Thoracic aorta (tissue), 2 donors: ENCODE results near the gene GASK1A. TPM values are rescaled to one million over a fixed set of nuclear protein-coding genes. Genes with fewer than 3 reads are reported as not detected.
A peak's percentile ranks its signal among the peaks of the same experiment; 100 is the strongest.

Source experiments
- ATAC-seq: fragments of 150-250 bp; one replicate; pipeline ENCODE4 v1.8.0; 2017; ENCODE audit warnings: low read depth; ENCODE audit not compliant: insufficient number of reproducible peaks, low FRiP score
- DNase-seq: peaks from one replicate; pipeline ENCODE4 v3.0.0-alpha.2; 2020; ENCODE audit warnings: low spot score
- H3K27ac ChIP-seq, 2 donors: fragments of 200-600 bp; sonication (generic); 1 replicate in 1 of 2; 2 replicates in 1 of 2; pipeline ENCODE4 v1.5.1; 2016; ENCODE audit warnings: mild to moderate bottlenecking in 2 of 2, moderate library complexity in 2 of 2
- H3K27me3 ChIP-seq: fragments of 200-600 bp; sonication (generic); replicated peaks from 2 replicates; pipeline ENCODE4 v1.6.0; 2016; ENCODE audit warnings: mild to moderate bottlenecking; ENCODE audit not compliant: insufficient read depth
- H3K36me3 ChIP-seq: fragments of 200-600 bp; sonication (generic); one replicate; pipeline ENCODE4 v1.5.1; 2016
- H3K4me1 ChIP-seq, 2 donors: fragments of 200-600 bp; sonication (generic); 1 replicate in 1 of 2; 2 replicates in 1 of 2; pipeline versions ENCODE4 v1.5.1 to v1.6.0; 2016; ENCODE audit warnings: low read depth in 2 of 2, mild to moderate bottlenecking in 1 of 2; ENCODE audit not compliant: control insufficient read depth in 1 of 2
- H3K4me3 ChIP-seq: fragments of 200-600 bp; sonication (generic); 2 replicates; pipeline ENCODE4 v1.5.1; 2016; ENCODE audit warnings: mild to moderate bottlenecking
- H3K9me3 ChIP-seq: fragments of 200-600 bp; sonication (generic); 2 replicates; pipeline ENCODE4 v1.5.1; 2016
- total RNA-seq, 2 donors: library from RNA; depleted of rRNA; stranded (reverse); fragments of >200 nt; gene quantifications; one replicate each; pipeline versions ENCODE4 v1.1.0 to v1.2.3, GENCODE V29; 2016
- TF ChIP-seq, protein P1 (sequence below): fragments of 200-600 bp; sonication (generic); IDR thresholded peaks from one replicate; pipeline ENCODE4 v1.5.1; 2019; ENCODE audit warnings: antibody characterized with exemption

GASK1A gene
- total RNA-seq, 2 donors from 2014 or later = 10.2 to 37.3 TPM

DNA sequence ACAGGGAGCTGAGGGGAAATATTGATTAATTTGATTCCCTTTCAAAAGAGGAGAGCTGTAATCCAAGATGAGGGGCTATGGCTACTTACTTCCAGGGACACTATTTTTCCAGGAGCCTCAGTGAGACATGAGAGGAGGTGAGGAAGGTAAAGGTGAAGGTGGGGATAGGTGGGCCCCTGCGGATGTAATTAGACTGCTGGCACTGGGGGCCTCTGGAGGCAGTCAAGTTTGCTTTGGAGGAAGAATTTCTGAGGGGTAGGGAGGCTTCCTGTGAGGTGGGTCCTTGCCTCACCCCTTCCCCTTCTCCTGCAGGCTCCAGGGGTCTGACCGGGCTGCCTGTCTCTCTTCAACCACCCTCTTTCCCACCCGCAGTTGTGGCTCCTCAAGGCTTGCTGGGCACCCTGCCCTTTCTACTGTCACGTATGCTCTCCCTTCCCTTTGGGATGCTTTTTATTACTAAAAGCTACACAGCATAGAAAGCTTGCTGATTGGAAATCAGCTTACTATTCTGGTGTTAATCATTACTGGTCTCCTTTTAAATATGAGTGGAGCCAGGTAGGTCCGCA lies 22.5 kb downstream of the GASK1A start:
- ATAC-seq = no peak
- DNase-seq = no peak
- peak overlapping the region; percentile 41 for H3K4me3 ChIP-seq
- no peaks in the 10 kb centered on the region for H3K9me3 ChIP-seq
- TF ChIP-seq, protein P1, sequence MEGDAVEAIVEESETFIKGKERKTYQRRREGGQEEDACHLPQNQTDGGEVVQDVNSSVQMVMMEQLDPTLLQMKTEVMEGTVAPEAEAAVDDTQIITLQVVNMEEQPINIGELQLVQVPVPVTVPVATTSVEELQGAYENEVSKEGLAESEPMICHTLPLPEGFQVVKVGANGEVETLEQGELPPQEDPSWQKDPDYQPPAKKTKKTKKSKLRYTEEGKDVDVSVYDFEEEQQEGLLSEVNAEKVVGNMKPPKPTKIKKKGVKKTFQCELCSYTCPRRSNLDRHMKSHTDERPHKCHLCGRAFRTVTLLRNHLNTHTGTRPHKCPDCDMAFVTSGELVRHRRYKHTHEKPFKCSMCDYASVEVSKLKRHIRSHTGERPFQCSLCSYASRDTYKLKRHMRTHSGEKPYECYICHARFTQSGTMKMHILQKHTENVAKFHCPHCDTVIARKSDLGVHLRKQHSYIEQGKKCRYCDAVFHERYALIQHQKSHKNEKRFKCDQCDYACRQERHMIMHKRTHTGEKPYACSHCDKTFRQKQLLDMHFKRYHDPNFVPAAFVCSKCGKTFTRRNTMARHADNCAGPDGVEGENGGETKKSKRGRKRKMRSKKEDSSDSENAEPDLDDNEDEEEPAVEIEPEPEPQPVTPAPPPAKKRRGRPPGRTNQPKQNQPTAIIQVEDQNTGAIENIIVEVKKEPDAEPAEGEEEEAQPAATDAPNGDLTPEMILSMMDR = no peak
- H3K27ac ChIP-seq = peak overlapping the region; percentile 64 to 68
- peaks cover 27 to 64% of the 10 kb centered on the region in 2 donors for H3K4me1 ChIP-seq
- H3K36me3 ChIP-seq = no peaks in the 10 kb centered on the region
- no peaks in the 10 kb centered on the region for H3K27me3 ChIP-seq

DNA sequence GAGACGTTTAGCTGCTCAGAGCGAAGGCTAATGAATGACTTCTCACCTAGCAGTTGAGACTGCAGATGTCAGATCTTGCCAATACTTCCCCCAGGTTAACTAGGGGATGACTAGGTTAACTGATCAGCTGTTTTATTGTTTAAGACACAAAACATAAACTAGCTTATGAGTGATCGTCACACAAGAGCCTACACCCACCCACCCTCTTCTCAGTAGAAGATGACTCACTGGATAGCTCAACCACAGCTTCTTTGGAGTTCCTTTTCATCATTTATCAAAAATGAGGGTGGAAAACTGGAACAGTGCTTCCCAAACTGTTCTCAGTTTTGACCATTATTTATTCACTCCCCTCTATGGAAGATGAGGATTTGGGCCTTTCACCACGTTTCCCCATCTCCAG lies 25.2 kb downstream of the GASK1A start:
- Histone ChIP-seq H3K27me3 (no peaks in the 10 kb centered on the region), H3K4me1 (peaks cover 18 to 38% of the 10 kb centered on the region in 2 donors), H3K36me3 (no peaks in the 10 kb centered on the region), H3K9me3 (no peaks in the 10 kb centered on the region), H3K27ac (no peak overlapping the region), H3K4me3 (no peak overlapping the region)
- no peak for ATAC-seq
- DNase-seq = no peak
- TF ChIP-seq, protein P1 = no peak

DNA sequence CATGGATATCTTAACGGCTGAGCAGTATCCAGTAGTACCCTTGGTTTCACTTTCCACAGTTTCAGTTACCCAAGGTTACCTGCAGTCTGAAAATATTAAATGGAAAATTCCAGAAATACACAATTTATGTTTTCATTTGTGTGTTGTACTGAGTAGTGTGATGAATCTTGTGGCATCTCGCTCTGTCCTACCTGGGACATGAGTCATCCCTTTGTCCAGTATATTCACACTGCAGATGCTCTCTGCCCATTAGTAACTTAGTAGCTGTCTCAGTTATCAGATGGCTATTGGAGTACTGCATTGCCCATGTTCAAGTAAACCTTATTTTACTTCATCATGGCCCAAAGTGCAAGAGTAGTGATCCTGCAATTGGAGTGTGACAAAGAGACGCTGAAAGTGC lies 26.1 kb downstream of the GASK1A start:
- ATAC-seq (no peak), DNase-seq (no peak)
- H3K27me3 ChIP-seq = no peaks in the 10 kb centered on the region
- no peaks in the 10 kb centered on the region for H3K36me3 ChIP-seq
- peaks cover 12 to 28% of the 10 kb centered on the region in 2 donors for H3K4me1 ChIP-seq
- no peak overlapping the region for H3K27ac ChIP-seq
- no peak overlapping the region for H3K4me3 ChIP-seq
- H3K9me3 ChIP-seq = no peaks in the 10 kb centered on the region
- TF ChIP-seq, protein P1 = no peak

DNA sequence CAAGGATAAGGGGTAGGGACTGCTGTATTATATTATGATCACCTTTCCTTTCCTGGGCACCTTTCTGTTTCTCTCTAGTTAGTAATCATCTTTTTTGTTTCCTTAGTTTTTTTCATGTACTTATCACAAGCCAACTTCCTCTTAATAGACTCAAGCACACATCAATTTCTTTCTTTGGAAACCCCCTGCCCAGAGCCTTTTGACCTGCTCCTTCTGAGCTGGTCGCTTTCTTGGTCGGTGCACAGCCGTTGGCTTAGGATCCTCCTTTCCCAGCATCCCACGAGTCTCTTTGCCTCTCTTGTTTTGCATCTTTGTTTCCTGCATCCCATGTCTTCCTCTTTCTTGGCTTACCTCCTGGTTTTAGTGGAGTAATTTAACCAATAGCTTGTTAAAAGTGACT lies 26.9 kb downstream of the GASK1A start:
- TF ChIP-seq, protein P1 = no peak
- Histone ChIP-seq H3K36me3 (no peaks in the 10 kb centered on the region), H3K27ac (no peak overlapping the region), H3K4me1 (peaks cover 5 to 21% of the 10 kb centered on the region in 2 donors), H3K4me3 (no peak overlapping the region), H3K27me3 (no peaks in the 10 kb centered on the region), H3K9me3 (no peaks in the 10 kb centered on the region)
- DNase-seq (no peak), ATAC-seq (no peak)

DNA sequence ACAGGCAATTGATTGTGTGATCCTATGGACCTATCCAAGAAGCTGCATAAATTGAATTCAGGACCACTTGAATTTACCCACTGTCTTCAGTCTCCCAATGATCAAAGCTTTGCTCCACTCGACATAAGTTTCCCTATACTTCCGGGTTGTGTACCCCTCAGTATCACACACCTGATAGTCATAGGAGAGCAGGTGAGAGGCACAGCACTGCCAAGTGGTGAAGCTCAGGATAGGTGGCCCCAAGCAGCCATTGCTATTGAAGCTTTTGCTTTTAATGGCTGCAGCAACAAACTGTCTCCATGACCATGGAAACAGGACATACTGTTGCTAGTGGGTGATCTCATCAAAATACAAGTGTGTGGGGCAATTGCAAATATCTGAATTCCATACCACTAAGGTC lies 27.7 kb downstream of the GASK1A start:
- DNase-seq (no peak), ATAC-seq (no peak)
- no peaks in the 10 kb centered on the region for H3K27me3 ChIP-seq
- H3K4me1 ChIP-seq = peaks cover under 1 to 14% of the 10 kb centered on the region in 2 donors
- no peak overlapping the region for H3K4me3 ChIP-seq
- no peak overlapping the region for H3K27ac ChIP-seq
- no peaks in the 10 kb centered on the region for H3K9me3 ChIP-seq
- H3K36me3 ChIP-seq = no peaks in the 10 kb centered on the region
- TF ChIP-seq, protein P1 = no peak
